Measurements from ENCODE around the gene SH3BP4. TPM values are rescaled to one million over a fixed set of nuclear protein-coding genes. Genes with fewer than 3 reads are reported as not detected.

Gene SH3BP4
- total RNA-seq, 4 donors from 2014 or later = 29.3 to 63.0 (median 42.9) TPM

GRCh38 chr2:235034265-235035118 lies 82.7 kb downstream of the SH3BP4 start:
- H3K36me3 ChIP-seq = peaks cover 0 to 31% of the 10 kb centered on the region in 2 donors
- H3K4me1 ChIP-seq = peaks cover 0 to 12% (median 0%) of the 10 kb centered on the region in 3 donors
- H3K9me3 ChIP-seq = no peaks in the 10 kb centered on the region
- H3K4me3 ChIP-seq = no peak overlapping the region
- no peak for TF ChIP-seq POLR2AphosphoS5 (IDR thresholded peaks at IDR 0.05)
- TF ChIP-seq EP300 (IDR thresholded peaks at IDR 0.05) = no peak
- no peak for TF ChIP-seq POLR2A (IDR thresholded peaks at IDR 0.05)
- TF ChIP-seq CTCF (IDR thresholded peaks at IDR 0.05) = no peak
- ATAC-seq = no peak
- WGBS, 2 donors (ENCODE audit: low coverage in 1 of 2) = 82 to 95% methylated on average over 2 to 23 of the region's 30 CpGs
- H3K27me3 ChIP-seq = no peaks in the 10 kb centered on the region
- H3K27ac ChIP-seq = no peak overlapping the region

GRCh38 chr2:235037604-235038166 lies 85.9 kb downstream of the SH3BP4 start:
- Histone ChIP-seq H3K27ac (no peak overlapping the region), H3K4me1 (no peaks in the 10 kb centered on the region), H3K27me3 (no peaks in the 10 kb centered on the region), H3K36me3 (peaks cover 0 to 55% of the 10 kb centered on the region in 2 donors), H3K4me3 (no peak overlapping the region), H3K9me3 (no peaks in the 10 kb centered on the region)
- WGBS, 2 donors (ENCODE audit: low coverage in 1 of 2) = 74 to 92% methylated on average over 5 to 8 of the region's 8 CpGs
- TF ChIP-seq POLR2A (IDR thresholded peaks at IDR 0.05) (no peak), CTCF (IDR thresholded peaks at IDR 0.05) (no peak), EP300 (IDR thresholded peaks at IDR 0.05) (no peak), POLR2AphosphoS5 (IDR thresholded peaks at IDR 0.05) (no peak)
- no peak for ATAC-seq

GRCh38 chr2:235041221-235041917 lies 89.6 kb downstream of the SH3BP4 start:
- Histone ChIP-seq H3K27me3 (no peaks in the 10 kb centered on the region), H3K9me3 (no peaks in the 10 kb centered on the region), H3K4me3 (no peak overlapping the region), H3K27ac (no peak overlapping the region), H3K36me3 (peaks cover 0 to 68% of the 10 kb centered on the region in 2 donors), H3K4me1 (peaks cover 0 to 11% (median 0%) of the 10 kb centered on the region in 3 donors)
- no peak for ATAC-seq
- no peak for TF ChIP-seq EP300 (IDR thresholded peaks at IDR 0.05)
- TF ChIP-seq CTCF (IDR thresholded peaks at IDR 0.05) = no peak
- WGBS, 2 donors (ENCODE audit: low coverage in 1 of 2) = 90 to 93% methylated on average over 4 to 9 of the region's 31 CpGs

- Histone ChIP-seq H3K4me3 (no peak overlapping the region), H3K4me1 (peaks cover 0 to 11% (median 0%) of the 10 kb centered on the region in 3 donors), H3K27me3 (no peaks in the 10 kb centered on the region), H3K36me3 (peaks cover 0 to 67% of the 10 kb centered on the region in 2 donors), H3K27ac (no peak overlapping the region), H3K9me3 (no peaks in the 10 kb centered on the region)
- 86 to 87% methylated on average over 6 to 7 of the region's 25 CpGs for WGBS, 2 donors (ENCODE audit: low coverage in 1 of 2)
- no peak for ATAC-seq
- TF ChIP-seq EP300 (IDR thresholded peaks at IDR 0.05) = no peak
- TF ChIP-seq POLR2AphosphoS5 (IDR thresholded peaks at IDR 0.05) = no peak
- no peak for TF ChIP-seq POLR2A (IDR thresholded peaks at IDR 0.05)
- TF ChIP-seq CTCF (IDR thresholded peaks at IDR 0.05) = no peak
Observed at GRCh38 chr2:235041918-235042575, 90.2 kb downstream of the SH3BP4 start.

Measured in gastroesophageal sphincter (tissue), 4 donors.